Measurements from ENCODE around the gene PACSIN2. TPM values are rescaled to one million over a fixed set of nuclear protein-coding genes. Genes with fewer than 3 reads are reported as not detected.
A peak's percentile ranks its signal among the peaks of the same experiment; 100 is the strongest.

Gene PACSIN2
- total RNA-seq, 4 donors from 2014 or later, result 75.4 to 90.1 (median 87.9) TPM

DNA sequence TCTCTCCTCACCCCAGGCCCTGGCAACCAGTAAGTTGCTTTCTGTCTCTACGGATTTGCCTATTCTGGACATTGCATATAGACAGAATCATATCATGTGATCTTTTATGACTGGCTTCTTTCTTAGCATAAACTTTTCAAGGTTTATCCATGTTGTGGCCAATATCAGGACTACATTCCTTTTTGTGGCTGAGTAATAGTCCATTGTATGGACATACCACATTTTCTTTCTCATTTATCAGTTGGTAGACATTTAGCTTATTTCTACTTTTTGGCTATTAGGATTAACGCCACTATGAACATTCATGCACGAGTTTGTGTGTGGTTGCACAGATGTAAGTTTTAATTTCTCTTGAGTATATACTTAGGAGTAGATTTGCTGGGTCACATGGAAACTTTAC, 193.6 kb downstream of the PACSIN2 start:
- Histone ChIP-seq H3K27me3 (no peaks in the 10 kb centered on the region), H3K36me3 (peaks cover 16 to 30% of the 10 kb centered on the region in 2 donors), H3K27ac (peak overlapping the region in 1 of 3 donors; percentile 90), H3K9me3 (no peaks in the 10 kb centered on the region), H3K4me1 (peaks cover 33 to 35% of the 10 kb centered on the region in 2 donors), H3K4me3 (replicated peaks in 1 of 3) (no peak overlapping the region)
- intact Hi-C loops (cut with DNase I), result no loop called here
- WGBS, 2 donors, result 96 to 99% methylated on average over 3 of the region's 3 CpGs
- no peak for DNase-seq
- TF ChIP-seq POLR2A (IDR thresholded peaks at IDR 0.05), result no peak
- TF ChIP-seq, protein P1, sequence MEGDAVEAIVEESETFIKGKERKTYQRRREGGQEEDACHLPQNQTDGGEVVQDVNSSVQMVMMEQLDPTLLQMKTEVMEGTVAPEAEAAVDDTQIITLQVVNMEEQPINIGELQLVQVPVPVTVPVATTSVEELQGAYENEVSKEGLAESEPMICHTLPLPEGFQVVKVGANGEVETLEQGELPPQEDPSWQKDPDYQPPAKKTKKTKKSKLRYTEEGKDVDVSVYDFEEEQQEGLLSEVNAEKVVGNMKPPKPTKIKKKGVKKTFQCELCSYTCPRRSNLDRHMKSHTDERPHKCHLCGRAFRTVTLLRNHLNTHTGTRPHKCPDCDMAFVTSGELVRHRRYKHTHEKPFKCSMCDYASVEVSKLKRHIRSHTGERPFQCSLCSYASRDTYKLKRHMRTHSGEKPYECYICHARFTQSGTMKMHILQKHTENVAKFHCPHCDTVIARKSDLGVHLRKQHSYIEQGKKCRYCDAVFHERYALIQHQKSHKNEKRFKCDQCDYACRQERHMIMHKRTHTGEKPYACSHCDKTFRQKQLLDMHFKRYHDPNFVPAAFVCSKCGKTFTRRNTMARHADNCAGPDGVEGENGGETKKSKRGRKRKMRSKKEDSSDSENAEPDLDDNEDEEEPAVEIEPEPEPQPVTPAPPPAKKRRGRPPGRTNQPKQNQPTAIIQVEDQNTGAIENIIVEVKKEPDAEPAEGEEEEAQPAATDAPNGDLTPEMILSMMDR (IDR thresholded peaks at IDR 0.05), result no peak

DNA sequence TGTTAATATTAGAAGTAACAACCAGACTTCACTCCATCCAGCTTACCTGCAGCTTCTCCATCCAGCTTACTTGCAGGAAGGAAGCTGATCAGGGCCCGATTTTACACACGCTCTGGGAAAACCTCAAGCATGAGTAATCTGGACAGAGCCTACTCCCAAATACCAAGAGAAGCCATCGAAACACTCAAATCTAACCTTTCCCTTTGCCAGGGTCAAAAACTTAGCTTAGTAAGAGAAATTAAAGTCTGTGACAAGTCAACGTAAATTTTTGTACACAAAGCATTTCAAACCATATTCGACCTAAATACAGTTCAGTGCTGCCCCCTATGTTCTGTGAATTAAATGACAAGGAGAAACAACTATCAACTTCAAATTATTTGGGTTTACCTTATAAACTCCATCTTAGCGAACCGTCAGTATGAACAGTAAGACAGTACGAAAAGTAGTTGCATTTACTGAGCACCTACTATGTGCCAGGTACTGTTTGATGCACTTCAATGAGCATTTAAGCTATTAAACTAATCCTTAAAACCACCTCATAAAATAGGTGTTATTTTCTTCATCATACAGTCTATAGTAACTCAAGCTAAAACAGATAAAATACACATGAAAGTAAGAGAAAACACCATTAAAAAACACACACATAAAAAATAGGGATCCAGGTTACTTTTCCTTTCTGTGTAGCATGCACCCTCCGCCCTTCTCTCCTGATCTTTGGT, 194.7 kb downstream of the PACSIN2 start:
- Histone ChIP-seq H3K4me3 (replicated peaks in 1 of 3) (no peak overlapping the region), H3K27me3 (no peaks in the 10 kb centered on the region), H3K4me1 (peaks cover 39 to 43% of the 10 kb centered on the region in 2 donors), H3K36me3 (peaks cover 7 to 20% of the 10 kb centered on the region in 2 donors), H3K9me3 (no peaks in the 10 kb centered on the region), H3K27ac (peak overlapping the region; percentile 24 to 90 (median 69))
- intact Hi-C loops (cut with DNase I), result no loop called here
- WGBS, 2 donors, result 47 to 59% methylated on average over 9 of the region's 9 CpGs
- peak; percentile 30 to 42 for DNase-seq
- TF ChIP-seq, protein P1 (IDR thresholded peaks at IDR 0.05), result peak in 3 of 6 experiments; percentile 48 to 73 (median 70)
- TF ChIP-seq POLR2A (IDR thresholded peaks at IDR 0.05), result no peak

Other genes with a start within 250 kb of the PACSIN2 start
- 100 to 1,000 TPM in 2 of 4 donors, 10 to 100 TPM in 2; 82.3 to 106 (median 94.2) TPM for gene ARFGAP3, start 157.9 kb downstream of the PACSIN2 start, total RNA-seq
- 10 to 100 TPM in 1 of 4 donors, 1 to 10 TPM in 3; 4.4 to 11.4 (median 5.8) TPM for gene TTLL1, start 74.2 kb upstream of the PACSIN2 start, total RNA-seq
- gene BIK, start 95.6 kb upstream of the PACSIN2 start, total RNA-seq, result 10 to 100 TPM in 1 of 4 donors, 1 to 10 TPM in 3; 4.1 to 12.1 (median 5.7) TPM
- 10 to 100 TPM; 28.4 to 48.5 (median 38.3) TPM for gene MCAT, start 128.2 kb upstream of the PACSIN2 start, total RNA-seq
- 100 to 1,000 TPM in 3 of 4 donors, 10 to 100 TPM in 1; 87.4 to 234 (median 170) TPM for gene TSPO, start 136.4 kb upstream of the PACSIN2 start, total RNA-seq
- gene TTLL12, start 172.0 kb upstream of the PACSIN2 start, total RNA-seq, result 10 to 100 TPM; 20.0 to 35.2 (median 28.6) TPM

All from thyroid gland (tissue), 4 donors.